Kidney (tissue), 14 donors: ENCODE measurements around the gene RASL12. TPM values are rescaled to one million over a fixed set of nuclear protein-coding genes. Genes with fewer than 3 reads are reported as not detected.
"Not testable (repeated sequence)": the region's sequence is repeated elsewhere in the genome, so short reads cannot be mapped to it uniquely, and the experiment has no call there.

Experiments
- DNase-seq, 5 donors: peaks; one replicate each; pipeline ENCODE4 v3.0.0-alpha.2; 2013 to 2020
- FAIRE-seq: peaks from 2 replicates; lab custom pipeline; 2012; peaks lifted over from hg19 to GRCh38; lab: Jason Lieb, UNC
- H3K27ac ChIP-seq, 2 donors: one replicate each; pipeline ENCODE4 v1.7.0; 2013; ENCODE audit warnings: low read depth in 2 of 2, low read length in 2 of 2, inconsistent platforms in 1 of 2
- H3K27me3 ChIP-seq: one replicate; pipeline ENCODE4 v1.7.1; 2013; ENCODE audit warnings: low read length, inconsistent platforms; ENCODE audit not compliant: control insufficient read depth, insufficient read depth
- H3K36me3 ChIP-seq, 3 donors: one replicate each; pipeline versions ENCODE4 v1.7.0 to v1.7.1; 2013; ENCODE audit warnings: low read length in 3 of 3, control low read depth in 1 of 3, inconsistent platforms in 1 of 3; ENCODE audit not compliant: insufficient read depth in 3 of 3, control insufficient read depth in 2 of 3
- H3K4me1 ChIP-seq, 3 donors: one replicate each; pipeline versions ENCODE4 v1.7.0 to v1.7.1; 2013; ENCODE audit warnings: low read length in 3 of 3, inconsistent platforms in 1 of 3, low read depth in 1 of 3; ENCODE audit not compliant: control insufficient read depth in 2 of 3, insufficient read depth in 2 of 3
- H3K4me3 ChIP-seq, 3 donors: one replicate each; pipeline versions ENCODE4 v1.7.0 to v1.8.1; 2013; ENCODE audit warnings: low read length in 3 of 3, control low read depth in 1 of 3, inconsistent platforms in 1 of 3
- H3K9ac ChIP-seq, 3 donors: one replicate each; pipeline versions ENCODE4 v1.7.0 to v1.7.1; 2013; ENCODE audit warnings: low read length in 3 of 3, control low read depth in 1 of 3, inconsistent platforms in 1 of 3
- H3K9me3 ChIP-seq, 3 donors: one replicate each; pipeline versions ENCODE4 v1.7.0 to v1.7.1; 2013; ENCODE audit warnings: low read length in 3 of 3, control low read depth in 1 of 3, inconsistent platforms in 1 of 3; ENCODE audit not compliant: control insufficient read depth in 2 of 3, insufficient read depth in 1 of 3
- CTCF ChIP-seq: IDR thresholded peaks from 3 replicates; pipeline ENCODE4 v1.5.1; 2012; ENCODE audit warnings: mild to moderate bottlenecking, moderate library complexity, borderline replicate concordance; ENCODE audit not compliant: insufficient read depth; ENCODE audit errors: extremely low read depth
- intact Hi-C: fragments of 100-400 bp; cut with DNase I; formaldehyde crosslinking; loops from one replicate; pipeline ENCODE4 v1.11.1; 2022
- polyA plus RNA-seq: library from polyadenylated mRNA; stranded (reverse); fragments of 350-450 nt; fragmentation: Illumina TruSeq; extraction: RNeasy Lipid Tissue Mini Kit (QIAGEN cat#74804); gene quantifications from one replicate; pipeline ENCODE4 v1.2.3, GENCODE V29; 2014; ENCODE audit warnings: low read depth, low replicate concordance; ENCODE audit not compliant: insufficient read depth
- total RNA-seq: library from RNA; stranded (reverse); fragmentation: NEBNext Ultra II Directional; extraction: Animal tissue kit (Norgen Biotek cat#: 25700); gene quantifications from one replicate; pipeline ENCODE4 v1.2.1, GENCODE V29; 2021
- donor health status: control.
- donor health status: control.
- donor health status: control.
- donor health status: control.
- donor health status: control.
- donor health status: DM: yes; HTN: yes; CAD: no.
- donor health status: Normal renal cell carcinoma (clear cell type).

RASL12 gene
- total and polyA plus RNA-seq, 2 donors from 2014 or later, result 6.7 to 7.6 TPM

- H3K9ac ChIP-seq, result no peak overlapping the region
- intact Hi-C loops, result no loop called here
- peaks cover 2 to 16% (median 12%) of the 10 kb centered on the region in 3 donors for H3K36me3 ChIP-seq
- peaks cover 0 to 9% (median 9%) of the 10 kb centered on the region in 3 donors for H3K4me1 ChIP-seq
- H3K9me3 ChIP-seq, result no peaks in the 10 kb centered on the region
- TF ChIP-seq CTCF, result no peak
- H3K4me3 ChIP-seq, result no peak overlapping the region
- peak overlapping the region in 1 of 2 donors; percentile 60 for H3K27ac ChIP-seq
- H3K27me3 ChIP-seq, result no peaks in the 10 kb centered on the region
- FAIRE-seq (no peak), DNase-seq (peak in 1 of 5 donors; percentile 33)
Measured at GRCh38 chr15:65094294-65094995, 26.7 kb upstream of the RASL12 start.

- H3K27me3 ChIP-seq, H3K9ac ChIP-seq, H3K9me3 ChIP-seq, FAIRE-seq, H3K4me3 ChIP-seq, H3K27ac ChIP-seq, intact Hi-C loops, H3K36me3 ChIP-seq: not testable (repeated sequence)
- peaks cover 0 to 14% (median 14%) of the 10 kb centered on the region in 3 donors for H3K4me1 ChIP-seq
- peak in 1 of 5 donors; percentile 11 for DNase-seq
Measured at GRCh38 chr15:65093793-65094170, 26.0 kb upstream of the RASL12 start.

GRCh38 chr15:65092911-65093792 lies 25.4 kb upstream of the RASL12 start:
- FAIRE-seq (no peak), DNase-seq (peak in 1 of 5 donors; percentile 34)
- no peak overlapping the region for H3K9ac ChIP-seq
- H3K27ac ChIP-seq, result no peak overlapping the region
- intact Hi-C loops, result no loop called here
- peaks cover 0 to 5% (median 0%) of the 10 kb centered on the region in 3 donors for H3K36me3 ChIP-seq
- H3K9me3 ChIP-seq, result no peaks in the 10 kb centered on the region
- no peaks in the 10 kb centered on the region for H3K27me3 ChIP-seq
- H3K4me1 ChIP-seq, result peaks cover 0 to 20% (median 15%) of the 10 kb centered on the region in 3 donors
- H3K4me3 ChIP-seq, result no peak overlapping the region
- TF ChIP-seq CTCF, result no peak
